GM18498 (cell line): ENCODE data around the gene LRRN4CL.

Experiments used
- ATAC-seq: cut with Tn5 transposase; IDR thresholded peaks from one replicate; pipeline ENCODE4 v1.9.1; 2021; ENCODE audit warnings: mild to moderate bottlenecking, moderate library complexity; ENCODE audit not compliant: unreplicated experiment

The LRRN4CL gene

DNA sequence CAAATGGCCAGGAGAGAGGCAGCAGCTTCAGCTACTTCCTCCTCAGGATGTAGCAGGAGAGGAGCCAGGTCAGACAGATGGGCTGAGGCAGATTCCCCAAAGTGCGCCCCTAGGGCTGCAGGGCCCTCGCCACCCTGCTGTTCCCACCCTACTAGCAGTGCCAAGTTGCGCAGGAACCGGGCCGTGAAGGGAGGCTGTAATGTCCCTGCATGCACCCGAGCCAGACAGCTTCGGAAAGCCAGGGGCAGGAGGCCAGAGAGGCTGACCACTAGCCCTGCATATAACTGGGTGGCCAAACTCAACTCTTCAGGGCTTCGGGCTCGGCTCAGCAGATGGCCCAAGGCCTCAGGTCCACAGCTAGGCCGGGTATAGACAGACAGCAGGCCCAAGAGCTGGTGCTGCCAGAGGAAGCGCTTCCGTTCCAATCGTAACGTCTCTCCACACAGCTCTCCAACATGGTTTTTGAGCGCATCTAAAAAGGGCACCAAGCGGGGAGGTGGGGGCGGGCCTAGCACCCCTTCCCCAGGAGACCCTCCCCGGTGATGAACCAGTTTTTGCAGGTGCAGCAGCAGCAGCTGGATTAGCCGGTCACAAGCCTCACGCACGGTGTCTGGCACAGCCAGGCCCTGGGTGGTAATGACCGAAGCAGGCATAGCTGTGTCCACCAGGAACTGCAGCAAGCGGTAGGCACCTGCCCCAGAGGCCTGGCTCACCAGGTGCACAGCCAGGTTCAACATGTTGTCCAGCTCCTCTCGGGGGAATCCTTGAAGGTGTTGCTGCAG lies 41.0 kb downstream of the LRRN4CL start:
- no peak for ATAC-seq

DNA sequence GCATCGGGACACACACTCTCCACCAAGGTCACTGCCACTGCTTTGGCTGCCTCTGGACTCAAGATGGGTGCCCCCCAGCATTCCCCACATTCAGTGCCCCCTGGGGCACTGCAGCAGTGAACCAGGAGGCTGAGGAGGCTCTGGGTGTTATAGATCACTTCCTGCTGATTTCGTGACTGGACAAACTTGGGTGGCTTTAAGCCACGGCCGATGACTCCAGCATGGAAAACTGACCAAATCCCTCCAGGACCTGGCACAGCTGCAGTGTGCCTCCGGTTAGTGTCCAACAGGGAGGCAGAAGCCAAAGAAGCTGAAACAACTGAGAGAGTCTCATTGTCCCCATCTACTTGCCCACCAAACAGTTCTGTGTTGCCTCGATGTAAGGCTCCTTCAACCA lies 41.7 kb downstream of the LRRN4CL start:
- ATAC-seq = no peak

DNA sequence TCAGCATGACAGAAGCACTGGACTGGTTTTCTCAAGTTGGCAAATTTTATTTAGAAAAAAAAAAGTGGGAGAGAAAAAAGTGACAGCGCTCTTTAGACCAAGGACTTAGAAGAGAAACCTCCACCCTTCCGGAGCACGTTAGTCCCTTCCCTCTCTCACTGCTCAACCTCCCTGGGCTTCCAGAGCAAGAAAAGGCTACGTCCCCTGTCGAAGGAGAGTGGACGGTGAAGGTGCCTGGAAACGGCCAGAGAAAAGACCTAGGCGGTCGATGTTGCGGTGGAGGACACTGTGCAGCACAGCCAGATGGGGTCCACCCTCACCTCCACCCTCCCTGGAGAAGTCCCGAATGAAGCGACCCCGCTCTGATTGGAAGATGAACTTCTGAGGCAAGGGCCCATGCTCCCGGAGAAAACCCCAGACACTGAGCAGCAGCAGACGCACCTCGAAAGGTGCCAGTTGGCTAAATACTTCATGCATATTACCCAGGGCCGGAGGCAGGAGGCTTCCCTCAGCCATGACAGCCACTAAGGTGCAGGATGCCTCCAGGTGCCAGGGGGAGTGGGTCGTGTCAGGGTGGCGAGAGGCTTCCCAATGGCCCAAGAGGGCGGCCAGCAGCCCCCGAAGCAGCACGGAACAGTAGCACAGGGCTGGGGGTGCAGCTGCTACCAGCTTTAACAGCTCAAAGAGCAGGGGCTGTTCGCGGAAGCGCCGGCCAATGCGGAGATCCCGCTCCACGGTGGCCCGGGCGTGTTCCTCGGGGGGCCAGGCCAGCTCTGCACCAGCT lies 42.3 kb downstream of the LRRN4CL start:
- no peak for ATAC-seq

DNA sequence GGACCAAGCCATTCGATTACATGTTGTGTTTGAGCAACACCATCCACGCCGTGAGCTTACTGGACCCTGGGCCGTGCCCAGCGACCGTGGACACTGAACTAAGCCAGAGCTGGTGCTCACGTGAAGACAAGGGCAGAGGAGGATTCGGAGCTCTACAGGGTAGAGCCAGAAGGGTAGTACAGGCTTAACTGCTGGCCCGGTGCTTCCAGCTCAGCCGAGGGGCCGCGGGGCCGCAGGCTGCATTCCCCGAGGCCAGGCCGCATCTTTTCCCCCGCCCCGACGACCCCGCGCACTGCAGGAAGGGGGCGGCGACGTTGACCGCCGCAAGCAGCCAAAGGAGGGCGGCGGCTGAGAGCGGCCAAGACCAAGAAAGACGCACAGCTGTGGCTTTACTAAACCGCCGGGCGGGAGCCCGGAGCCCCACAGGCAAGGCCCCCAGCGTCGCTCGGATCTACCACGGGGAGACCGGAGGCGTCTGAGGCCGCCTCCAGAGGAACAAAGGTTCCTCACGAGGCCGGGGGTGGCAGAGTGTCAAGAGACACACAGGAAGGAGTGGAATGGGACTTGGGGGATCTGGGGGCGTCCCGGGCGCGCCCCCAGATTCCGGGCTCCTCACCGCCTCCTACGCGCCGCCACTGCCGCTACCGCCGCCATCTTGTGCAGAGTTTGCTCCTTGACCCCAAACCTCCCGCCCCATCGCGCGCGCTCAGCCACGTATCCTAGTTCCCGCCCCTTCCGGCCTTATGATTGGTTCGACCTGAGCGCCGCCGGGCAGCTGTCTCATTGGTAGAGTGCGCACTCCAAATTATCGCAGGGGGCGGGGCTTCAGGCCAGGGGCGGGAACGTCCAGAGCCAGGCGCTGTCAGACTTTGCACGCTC lies 43.1 kb downstream of the LRRN4CL start, which contains the start of gene GANAB:
Gene GANAB (minus strand): TSS at position 668 of the 879 bp plus-strand sequence. CDS start 14 bp downstream, at position 654.
- ATAC-seq = peak; percentile 87

DNA sequence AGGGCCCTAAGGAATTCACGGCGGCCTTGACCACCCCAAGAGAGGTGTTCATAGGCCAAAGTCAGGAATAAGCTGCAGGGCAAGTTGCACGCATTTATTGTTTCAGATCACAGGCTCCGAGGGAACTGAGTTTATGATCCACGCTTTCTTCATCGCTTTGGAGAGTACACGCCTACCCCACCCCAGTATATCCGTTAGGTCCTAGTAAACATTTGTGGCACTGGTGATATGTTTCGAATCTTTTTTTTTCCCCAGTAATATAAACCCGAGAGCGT lies 43.7 kb downstream of the LRRN4CL start:
- ATAC-seq = no peak

DNA sequence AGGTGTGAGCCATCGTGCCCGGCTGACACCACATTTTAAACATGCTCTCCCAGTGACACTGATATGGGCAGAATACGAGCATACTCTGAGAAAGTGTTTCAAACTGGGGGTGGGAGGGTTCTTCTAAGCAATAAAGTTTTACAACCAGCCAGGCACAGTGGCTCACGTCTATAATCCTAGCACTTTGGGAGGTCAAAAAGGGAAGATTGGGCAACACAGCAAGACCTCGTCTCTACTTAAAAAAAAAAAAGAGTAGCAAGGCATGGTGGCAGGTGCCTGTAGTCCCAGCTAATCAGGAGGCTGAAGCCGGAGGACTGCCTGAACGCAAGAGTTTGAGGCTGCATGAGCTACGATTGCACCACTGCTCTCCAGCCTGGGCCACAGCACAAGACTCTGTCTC lies 45.1 kb downstream of the LRRN4CL start:
- ATAC-seq = no peak
